Right lobe of liver (tissue), 6 donors: ENCODE measurements around the gene KCNG1. TPM values are rescaled to one million over a fixed set of nuclear protein-coding genes. Genes with fewer than 3 reads are reported as not detected.

Source experiments
- ATAC-seq, 4 donors: fragments of 200-7000 bp; cut with Tn5 transposase; one replicate each; pipeline ENCODE4 v1.9.1; 2020; ENCODE audit warnings: mild to moderate bottlenecking in 4 of 4, moderate library complexity in 4 of 4
- DNase-seq, 3 donors: peaks; one replicate each; pipeline ENCODE4 v3.0.0-alpha.2; 2020
- H3K27ac ChIP-seq, 3 donors: fragments of 200-600 bp; one replicate each; pipeline ENCODE4 v1.8.0; 2022
- H3K27me3 ChIP-seq, 2 donors: fragments of 200-600 bp; one replicate each; pipeline ENCODE4 v1.8.0; 2022
- H3K36me3 ChIP-seq, 4 donors: fragments of 200-600 bp; sonication (generic) in 1 of 4; one replicate each; pipeline versions ENCODE4 v1.5.1 to v1.8.0; 2017 to 2022; ENCODE audit warnings: control low read depth in 1 of 4
- H3K4me1 ChIP-seq, 4 donors: fragments of 200-600 bp; sonication (generic) in 1 of 4; one replicate each; pipeline versions ENCODE4 v1.5.1 to v1.8.0; 2017 to 2022; ENCODE audit warnings: control low read depth in 1 of 4
- H3K4me3 ChIP-seq, 3 donors: fragments of 200-600 bp; one replicate each; pipeline ENCODE4 v1.8.0; 2022
- H3K9me3 ChIP-seq, 4 donors: fragments of 200-600 bp; sonication (generic) in 1 of 4; one replicate each; pipeline versions ENCODE4 v1.5.1 to v1.8.0; 2017 to 2022; ENCODE audit warnings: control low read depth in 1 of 4
- POLR2A ChIP-seq: fragments of 450-650 bp; IDR thresholded peaks from one replicate; pipeline ENCODE4 v1.6.1; 2017; ENCODE audit warnings: antibody characterized with exemption, mild to moderate bottlenecking
- WGBS: methylation state at CpG from one replicate; pipeline ENCODE4 v1.1.6; 2018; ENCODE audit warnings: low coverage, low lambda C conversion rate; ENCODE audit not compliant: insufficient coverage; ENCODE audit errors: missing lambda C conversion rate; 5-methylcytosine and 5-hydroxymethylcytosine counted together
- intact Hi-C, 2 donors: fragments of 100-400 bp; cut with DNase I; formaldehyde crosslinking; loops; one replicate each; pipeline versions ENCODE4 v1.11.2 to v1.14.1; 2022
- total RNA-seq, 6 experiments: library from RNA; depleted of rRNA in 2 of 6; stranded (reverse); fragments of >200 nt in 2 of 6; fragmentation: NEBNext Ultra II Directional in 3 of 6; extraction: Animal tissue kit (Norgen Biotek cat#: 25700) in 3 of 6; gene quantifications; one replicate each; pipeline versions ENCODE4 v1.1.0 to v1.2.4, GENCODE V29; 2016 to 2023
- TF ChIP-seq, protein P1 (sequence below), 4 donors: fragments of 200-600 bp in 3 of 4; fragments of 450-650 bp in 1 of 4; IDR thresholded peaks; one replicate each; pipeline versions ENCODE4 v1.5.1 to v1.8.0; 2016 to 2022; ENCODE audit warnings: antibody characterized with exemption in 4 of 4, mild to moderate bottlenecking in 2 of 4
- donor health status: DM: no; HTN: yes; CAD: no.
- donor health status: DM: no; HTN: no; CAD: no.
- donor health status: DM: no; HTN: no; CAD: no.
- donor health status: DM: no; HTN: yes; CAD: no.
- donor health status: DM: no; HTN: yes; CAD: no.

The KCNG1 gene
- total RNA-seq, 6 experiments from 2014 or later = 0.18 to 0.51 (median 0.22) TPM; not detected in 1

DNA sequence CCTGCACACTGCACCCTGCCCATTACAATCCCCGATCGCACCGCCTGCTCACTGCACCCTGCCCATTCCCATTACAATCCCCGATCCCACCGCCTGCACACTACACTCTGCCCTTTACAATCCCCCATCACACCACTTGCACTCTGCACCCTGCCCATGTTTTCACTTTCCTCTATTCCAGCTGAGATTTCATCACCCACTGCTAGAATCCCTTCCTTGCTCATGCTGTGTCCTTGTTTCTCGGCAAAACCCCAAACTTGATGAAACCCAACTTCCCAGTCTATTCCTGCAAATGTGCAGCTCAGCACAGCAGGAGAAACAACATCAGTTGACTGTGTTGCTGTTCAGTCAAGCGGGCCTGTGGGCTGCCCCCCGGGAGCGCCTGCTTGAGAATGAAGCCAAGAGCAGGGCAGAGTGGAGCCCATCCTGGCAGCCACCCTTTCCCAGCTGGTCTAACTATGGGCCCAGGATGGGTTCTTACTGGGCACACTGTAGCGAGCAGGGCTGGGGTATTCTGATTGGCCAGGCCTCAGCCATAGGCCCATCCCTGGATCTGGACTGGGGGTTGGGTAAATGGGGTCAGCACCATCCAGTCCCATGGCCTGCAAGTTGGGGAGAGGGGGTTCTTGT, 47.1 kb downstream of the KCNG1 start:
- intact Hi-C loops = no loop called here
- TF ChIP-seq, protein P1, sequence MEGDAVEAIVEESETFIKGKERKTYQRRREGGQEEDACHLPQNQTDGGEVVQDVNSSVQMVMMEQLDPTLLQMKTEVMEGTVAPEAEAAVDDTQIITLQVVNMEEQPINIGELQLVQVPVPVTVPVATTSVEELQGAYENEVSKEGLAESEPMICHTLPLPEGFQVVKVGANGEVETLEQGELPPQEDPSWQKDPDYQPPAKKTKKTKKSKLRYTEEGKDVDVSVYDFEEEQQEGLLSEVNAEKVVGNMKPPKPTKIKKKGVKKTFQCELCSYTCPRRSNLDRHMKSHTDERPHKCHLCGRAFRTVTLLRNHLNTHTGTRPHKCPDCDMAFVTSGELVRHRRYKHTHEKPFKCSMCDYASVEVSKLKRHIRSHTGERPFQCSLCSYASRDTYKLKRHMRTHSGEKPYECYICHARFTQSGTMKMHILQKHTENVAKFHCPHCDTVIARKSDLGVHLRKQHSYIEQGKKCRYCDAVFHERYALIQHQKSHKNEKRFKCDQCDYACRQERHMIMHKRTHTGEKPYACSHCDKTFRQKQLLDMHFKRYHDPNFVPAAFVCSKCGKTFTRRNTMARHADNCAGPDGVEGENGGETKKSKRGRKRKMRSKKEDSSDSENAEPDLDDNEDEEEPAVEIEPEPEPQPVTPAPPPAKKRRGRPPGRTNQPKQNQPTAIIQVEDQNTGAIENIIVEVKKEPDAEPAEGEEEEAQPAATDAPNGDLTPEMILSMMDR (IDR thresholded peaks at IDR 0.05) = no peak
- no peak for TF ChIP-seq POLR2A
- ATAC-seq (no peak), DNase-seq (no peak)
- no peaks in the 10 kb centered on the region for H3K36me3 ChIP-seq
- WGBS = 80% methylated on average over 5 of the region's 10 CpGs
- no peaks in the 10 kb centered on the region for H3K27me3 ChIP-seq
- H3K9me3 ChIP-seq = no peaks in the 10 kb centered on the region
- no peak overlapping the region for H3K4me3 ChIP-seq
- H3K4me1 ChIP-seq = no peaks in the 10 kb centered on the region
- no peak overlapping the region for H3K27ac ChIP-seq

DNA sequence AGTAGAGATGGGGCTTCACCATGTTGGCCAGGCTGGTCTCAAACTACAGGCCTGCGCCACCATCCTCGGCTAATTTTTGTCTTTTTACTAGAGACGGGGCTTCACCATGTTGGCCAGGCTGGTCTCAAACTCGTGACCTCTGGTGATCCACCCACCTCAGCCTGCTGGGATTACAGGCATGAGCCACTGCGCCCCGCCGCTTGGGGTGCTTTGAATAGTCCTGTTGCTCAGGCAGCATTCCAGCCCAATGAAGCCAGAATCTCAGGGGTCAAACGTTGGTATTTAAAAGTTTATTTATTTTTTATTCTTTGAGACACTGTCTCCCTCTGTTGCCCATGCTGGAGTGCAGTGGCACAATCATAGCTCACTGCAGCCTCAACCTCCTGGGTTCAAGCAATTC, 53.0 kb downstream of the KCNG1 start:
- Histone ChIP-seq H3K4me3 (no peak overlapping the region), H3K27me3 (no peaks in the 10 kb centered on the region), H3K36me3 (no peaks in the 10 kb centered on the region), H3K9me3 (no peaks in the 10 kb centered on the region), H3K4me1 (no peaks in the 10 kb centered on the region), H3K27ac (no peak overlapping the region)
- intact Hi-C loops = loop anchor here in 1 of 2 donors (10.0 kb wide), 1 partner anchor 165 kb away; no protein-coding TSS in a partner anchor
- DNase-seq (no peak), ATAC-seq (no peak)
- TF ChIP-seq, protein P1 (IDR thresholded peaks at IDR 0.05) = no peak
- TF ChIP-seq POLR2A = no peak
- 65% methylated on average over 8 of the region's 8 CpGs for WGBS

DNA sequence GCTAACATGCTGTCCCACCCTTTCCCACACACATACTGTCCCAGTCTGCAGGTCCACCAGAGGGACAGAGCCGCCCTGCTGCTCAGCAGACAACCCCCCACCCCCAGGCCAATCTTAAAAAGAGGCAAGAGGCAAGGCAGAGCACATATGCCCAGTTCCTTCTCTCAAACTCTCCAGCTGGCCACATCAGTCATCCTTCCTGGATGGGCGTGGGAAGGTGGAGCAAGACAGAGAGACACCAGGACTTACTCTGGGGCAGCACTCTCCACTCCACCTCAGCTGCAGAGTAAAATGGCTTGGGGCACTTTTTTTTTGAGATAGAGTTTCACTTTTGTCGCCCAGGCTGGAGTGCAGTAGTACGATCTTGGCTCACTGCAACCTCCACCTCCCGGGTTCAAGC, 53.5 kb downstream of the KCNG1 start:
- no peaks in the 10 kb centered on the region for H3K4me1 ChIP-seq
- WGBS = 85% methylated on average over 4 of the region's 5 CpGs
- ATAC-seq (no peak), DNase-seq (no peak)
- H3K9me3 ChIP-seq = no peaks in the 10 kb centered on the region
- intact Hi-C loops = loop anchor here in 1 of 2 donors (10.0 kb wide), 1 partner anchor 165 kb away; no protein-coding TSS in a partner anchor
- TF ChIP-seq POLR2A = no peak
- TF ChIP-seq, protein P1 (IDR thresholded peaks at IDR 0.05) = no peak
- no peaks in the 10 kb centered on the region for H3K36me3 ChIP-seq
- H3K27me3 ChIP-seq = no peaks in the 10 kb centered on the region
- no peak overlapping the region for H3K27ac ChIP-seq
- no peak overlapping the region for H3K4me3 ChIP-seq

DNA sequence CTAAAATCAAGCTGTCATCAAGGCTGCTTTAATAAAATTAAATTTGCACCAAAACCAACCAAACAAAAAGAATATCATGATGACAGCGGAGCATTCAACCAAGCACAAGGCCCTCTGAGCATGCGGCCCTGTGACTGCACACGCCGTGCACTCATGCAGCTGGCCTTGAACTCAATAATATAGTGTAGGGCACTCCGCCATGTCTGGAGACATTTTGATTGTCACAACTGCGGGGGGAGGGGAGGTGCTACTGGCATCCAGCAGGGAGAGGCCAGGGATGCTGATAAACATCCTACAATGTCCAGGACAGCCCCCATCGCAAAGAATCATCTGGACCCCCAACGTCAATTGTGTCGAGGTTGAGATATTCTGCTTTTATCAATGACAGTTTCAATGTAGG, 54.6 kb downstream of the KCNG1 start:
- DNase-seq (no peak), ATAC-seq (no peak)
- intact Hi-C loops = loop anchor here in 1 of 2 donors (10.0 kb wide), 1 partner anchor 163 kb away; no protein-coding TSS in a partner anchor
- 67% methylated on average over 6 of the region's 9 CpGs for WGBS
- Histone ChIP-seq H3K9me3 (no peaks in the 10 kb centered on the region), H3K4me3 (no peak overlapping the region), H3K27ac (no peak overlapping the region), H3K4me1 (no peaks in the 10 kb centered on the region), H3K27me3 (no peaks in the 10 kb centered on the region), H3K36me3 (no peaks in the 10 kb centered on the region)
- TF ChIP-seq, protein P1 (IDR thresholded peaks at IDR 0.05) = no peak
